GM23338 (cell line): Measurements from ENCODE around the gene OR56B1. TPM values are rescaled to one million over a fixed set of nuclear protein-coding genes. Genes with fewer than 3 reads are reported as not detected.

Source experiments
- polyA plus RNA-seq: library from polyadenylated mRNA; unstranded; fragments of >200 nt; fragmentation: Nextera tagmentation; extraction: Ambion mirVana; gene quantifications from 2 replicates; pipeline ENCODE4 v1.2.1, GENCODE V29; 2016
- total RNA-seq: library from RNA; depleted of rRNA; stranded (reverse); fragments of >200 nt; shearing (Covaris generic); gene quantifications from 2 replicates; pipeline ENCODE4 v1.2.3, GENCODE V29; 2014; rRNA removed

OR56B1 gene
- total and polyA plus RNA-seq, 2 experiments from 2014 or later: 0.28 TPM; not detected in 1

Other genes with a start within 250 kb of the OR56B1 start
- gene OR52D1, start 247.8 kb upstream of the OR56B1 start, total RNA-seq: not detected in 2 replicates
- gene OR52D1, start 247.8 kb upstream of the OR56B1 start, polyA plus RNA-seq: not detected in 2 replicates
- not detected in 2 replicates for gene UBQLN3, start 226.5 kb upstream of the OR56B1 start, total RNA-seq
- not detected in 2 replicates for gene UBQLN3, start 226.5 kb upstream of the OR56B1 start, polyA plus RNA-seq
- 0.35 and 0.52 TPM in 2 replicates for gene UBQLNL, start 219.7 kb upstream of the OR56B1 start, total RNA-seq
- 0.09 TPM in 1 of 2 replicates, not detected in the other for gene UBQLNL, start 219.7 kb upstream of the OR56B1 start, polyA plus RNA-seq
- gene OR52H1, start 187.9 kb upstream of the OR56B1 start, total RNA-seq: 0.28 TPM in 1 of 2 replicates, not detected in the other
- gene OR52H1, start 187.9 kb upstream of the OR56B1 start, polyA plus RNA-seq: not detected in 2 replicates
- gene OR52B6, start 155.6 kb upstream of the OR56B1 start, total RNA-seq: not detected in 2 replicates
- gene OR52B6, start 155.6 kb upstream of the OR56B1 start, polyA plus RNA-seq: not detected in 2 replicates
- 49.0 and 50.8 TPM in 2 replicates for gene TRIM6, start 139.8 kb upstream of the OR56B1 start, total RNA-seq
- 24.3 and 26.4 TPM in 2 replicates for gene TRIM6, start 139.8 kb upstream of the OR56B1 start, polyA plus RNA-seq
- gene TRIM34, start 111.4 kb upstream of the OR56B1 start, total RNA-seq: 1.1 and 2.6 TPM in 2 replicates
- 0.57 and 1.9 TPM in 2 replicates for gene TRIM34, start 111.4 kb upstream of the OR56B1 start, polyA plus RNA-seq
- gene TRIM5, start 51.4 kb upstream of the OR56B1 start, total RNA-seq: 17.7 and 20.8 TPM in 2 replicates
- 16.1 and 21.0 TPM in 2 replicates for gene TRIM5, start 51.4 kb upstream of the OR56B1 start, polyA plus RNA-seq
- 30.9 and 41.1 TPM in 2 replicates for gene TRIM22, start 46.7 kb upstream of the OR56B1 start, total RNA-seq
- 17.8 and 23.9 TPM in 2 replicates for gene TRIM22, start 46.7 kb upstream of the OR56B1 start, polyA plus RNA-seq
- 0.27 TPM in 1 of 2 replicates, not detected in the other for gene OR52N4, start 17.8 kb downstream of the OR56B1 start, total RNA-seq
- not detected in 2 replicates for gene OR52N4, start 17.8 kb downstream of the OR56B1 start, polyA plus RNA-seq
- gene OR52N5, start 46.9 kb downstream of the OR56B1 start, total RNA-seq: not detected in 2 replicates
- gene OR52N5, start 46.9 kb downstream of the OR56B1 start, polyA plus RNA-seq: not detected in 2 replicates
- not detected in 2 replicates for gene OR52N1, start 54.8 kb downstream of the OR56B1 start, total RNA-seq
- gene OR52N1, start 54.8 kb downstream of the OR56B1 start, polyA plus RNA-seq: not detected in 2 replicates
- 0.89 TPM in 1 of 2 replicates, not detected in the other for gene OR52N2, start 72.5 kb downstream of the OR56B1 start, total RNA-seq
- gene OR52N2, start 72.5 kb downstream of the OR56B1 start, polyA plus RNA-seq: 0.19 and 0.43 TPM in 2 replicates
- gene OR52E6, start 105.4 kb downstream of the OR56B1 start, total RNA-seq: 0.66 TPM in 1 of 2 replicates, not detected in the other
- gene OR52E6, start 105.4 kb downstream of the OR56B1 start, polyA plus RNA-seq: not detected in 2 replicates
- gene OR52E8, start 121.2 kb downstream of the OR56B1 start, total RNA-seq: 0.21 TPM in 1 of 2 replicates, not detected in the other
- not detected in 2 replicates for gene OR52E8, start 121.2 kb downstream of the OR56B1 start, polyA plus RNA-seq
- gene OR52E4, start 144.2 kb downstream of the OR56B1 start, total RNA-seq: not detected in 2 replicates
- gene OR52E4, start 144.2 kb downstream of the OR56B1 start, polyA plus RNA-seq: not detected in 2 replicates
- gene OR52E5, start 156.8 kb downstream of the OR56B1 start, total RNA-seq: not detected in 2 replicates
- not detected in 2 replicates for gene OR52E5, start 156.8 kb downstream of the OR56B1 start, polyA plus RNA-seq
- gene OR56A3, start 205.8 kb downstream of the OR56B1 start, total RNA-seq: not detected in 2 replicates
- not detected in 2 replicates for gene OR56A3, start 205.8 kb downstream of the OR56B1 start, polyA plus RNA-seq
- 1.9 TPM in 1 of 2 replicates, not detected in the other for gene OR56A5, start 232.0 kb downstream of the OR56B1 start, total RNA-seq
- not detected in 2 replicates for gene OR56A5, start 232.0 kb downstream of the OR56B1 start, polyA plus RNA-seq